Stimulated activated CD4-positive, alpha-beta T cell treated with anti-CD3 and anti-CD28 coated beads, Interleukin-15, amount 100 ng/mL, for 48 hours (primary cell): ENCODE data around the gene FREM3.
"Not testable (repeated sequence)": the region's sequence is repeated elsewhere in the genome, so short reads cannot be mapped to it uniquely, and the experiment has no call there.

Experiments
- DNase-seq, 2 donors: peaks; one replicate each; pipeline ENCODE4 v3.0.0-alpha.2; 2020; ENCODE audit warnings: low read depth in 2 of 2

The FREM3 gene

GRCh38 chr4:143700416-143701352, at the start of gene FREM3:
FREM3 (minus strand) TSS chr4:143700675; CDS start chr4:143700675, 0 bp downstream.
- DNase-seq, result no peak

DNA sequence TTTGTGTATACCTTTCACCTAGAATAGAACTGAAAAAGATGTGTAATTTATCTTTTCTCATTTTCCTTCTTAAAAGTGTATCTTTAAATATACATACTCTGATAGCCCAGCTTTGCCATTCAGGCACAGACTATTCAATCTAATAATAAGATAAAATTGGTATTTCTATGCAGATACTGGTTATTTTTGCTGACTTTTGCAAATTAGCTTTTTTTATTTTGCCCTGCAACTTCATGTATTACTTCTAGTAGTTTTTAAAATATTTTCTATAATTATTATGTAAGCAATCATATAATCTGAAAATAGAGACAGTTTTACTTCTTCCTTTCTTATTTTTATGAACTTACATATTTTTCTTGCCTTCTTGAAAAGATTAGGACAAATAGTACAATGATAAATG, 45.4 kb upstream of the FREM3 start:
- DNase-seq, result no peak

DNA sequence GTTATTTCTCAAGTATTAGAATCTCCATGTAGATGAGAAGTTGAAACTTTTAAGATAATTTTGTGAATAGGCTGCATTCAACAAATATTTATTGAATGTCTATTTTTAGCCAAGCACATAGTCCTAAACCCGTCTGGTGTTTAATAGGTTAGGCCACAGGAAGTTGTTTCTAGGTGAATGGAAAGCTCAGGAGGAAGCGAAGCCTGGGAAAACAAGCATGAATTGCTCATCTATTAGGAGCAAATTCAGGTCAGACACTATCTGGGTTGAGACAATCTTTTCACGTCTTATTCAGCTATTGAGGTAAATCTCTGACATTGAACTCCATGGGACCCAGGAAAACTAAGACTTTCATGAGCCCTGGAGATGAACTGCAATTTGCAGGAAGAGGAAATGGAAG, 43.1 kb upstream of the FREM3 start:
- DNase-seq, result no peak

GRCh38 chr4:143742834-143743233, 42.4 kb upstream of the FREM3 start:
- DNase-seq, result no peak

GRCh38 chr4:143736861-143737260, 36.4 kb upstream of the FREM3 start:
- DNase-seq, result no peak

GRCh38 chr4:143736061-143736460, 35.6 kb upstream of the FREM3 start:
- not testable (repeated sequence) for DNase-seq

DNA sequence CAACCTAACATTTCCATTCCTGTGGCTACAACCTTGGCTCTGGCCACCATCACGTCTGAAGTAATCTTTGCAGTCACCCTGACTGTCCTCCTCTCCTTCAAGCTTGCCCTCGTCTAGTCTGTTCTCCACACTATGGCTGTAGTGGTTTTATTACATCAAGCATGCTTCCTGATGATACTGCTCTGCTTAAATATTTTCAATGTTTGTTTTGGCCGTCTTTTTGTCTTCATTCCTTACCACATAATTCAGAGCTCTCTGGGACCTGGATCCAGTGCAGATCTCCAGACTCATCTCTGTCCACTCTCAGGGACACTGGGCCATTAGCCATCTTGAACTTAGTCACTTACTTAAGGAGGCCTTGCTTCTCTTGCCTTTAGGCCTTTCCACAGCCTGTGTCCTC, 27.7 kb upstream of the FREM3 start:
- no peak for DNase-seq

GRCh38 chr4:143726714-143727113, 26.2 kb upstream of the FREM3 start:
- no peak for DNase-seq

DNA sequence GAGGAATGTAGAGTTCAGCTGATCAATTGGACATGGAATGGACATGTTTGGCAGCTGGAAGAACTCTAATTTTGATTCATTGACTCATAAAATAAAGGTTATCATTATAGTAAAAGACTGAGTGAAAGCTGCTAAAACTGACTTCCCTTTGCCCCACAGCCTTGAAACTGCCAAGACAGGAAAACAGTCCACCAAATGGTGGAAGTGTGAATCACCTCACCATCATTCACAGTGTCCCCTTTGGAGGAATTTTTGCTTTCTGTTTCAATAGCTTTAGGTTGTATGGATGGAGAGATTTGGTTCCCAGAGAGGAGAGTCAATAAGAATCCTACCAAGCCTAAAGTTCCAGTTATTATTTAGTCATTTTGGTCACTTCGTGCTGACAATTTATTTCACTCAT, 20.8 kb upstream of the FREM3 start:
- DNase-seq, result no peak

DNA sequence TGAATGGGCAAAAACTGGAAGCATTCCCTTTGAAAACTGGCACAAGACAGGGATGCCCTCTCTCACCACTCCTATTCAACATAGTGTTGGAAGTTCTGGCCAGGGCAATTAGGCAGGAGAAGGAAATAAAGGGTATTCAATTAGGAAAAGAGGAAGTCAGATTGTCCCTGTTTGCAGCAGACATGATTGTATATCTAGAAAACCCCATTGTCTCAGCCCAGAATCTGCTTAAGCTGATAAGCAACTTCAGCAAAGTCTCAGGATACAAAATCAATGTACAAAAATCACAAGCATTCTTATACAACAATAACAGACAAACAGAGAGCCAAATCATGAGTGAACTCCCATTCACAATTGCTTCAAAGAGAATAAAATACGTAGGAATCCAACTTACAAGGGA, 18.3 kb upstream of the FREM3 start:
- DNase-seq, result not testable (repeated sequence)

DNA sequence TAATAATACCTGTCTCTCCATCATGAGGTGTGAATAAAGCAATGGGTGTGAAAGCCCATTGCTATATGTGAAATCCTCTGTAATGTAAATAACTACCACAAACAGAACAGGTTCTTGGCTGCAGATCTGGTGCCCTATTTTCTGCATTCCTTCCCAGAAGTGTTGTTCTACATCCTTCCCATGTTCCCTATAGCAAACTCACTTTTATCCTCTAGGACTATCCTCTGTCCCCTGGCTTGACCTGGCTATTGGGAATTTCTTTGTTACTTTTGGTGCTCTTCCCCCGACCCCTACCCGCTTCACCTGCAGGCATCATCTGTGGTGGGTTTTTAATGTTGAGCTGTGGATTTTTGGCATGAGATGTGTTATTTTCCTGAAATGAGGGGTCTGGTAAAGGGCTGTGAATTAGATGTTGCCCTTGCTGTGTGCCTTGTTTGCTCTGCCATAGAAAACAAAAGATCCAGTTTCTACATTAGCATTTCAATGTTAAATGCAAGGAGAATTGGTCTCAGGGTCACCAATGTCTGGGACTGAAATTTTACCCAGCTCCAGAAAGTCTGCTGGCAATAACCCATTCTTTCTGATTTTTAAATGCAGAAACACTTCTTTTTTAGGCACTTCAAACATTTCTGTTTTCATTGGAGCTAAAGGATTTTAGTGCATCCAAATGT, 13.6 kb upstream of the FREM3 start:
- no peak for DNase-seq

DNA sequence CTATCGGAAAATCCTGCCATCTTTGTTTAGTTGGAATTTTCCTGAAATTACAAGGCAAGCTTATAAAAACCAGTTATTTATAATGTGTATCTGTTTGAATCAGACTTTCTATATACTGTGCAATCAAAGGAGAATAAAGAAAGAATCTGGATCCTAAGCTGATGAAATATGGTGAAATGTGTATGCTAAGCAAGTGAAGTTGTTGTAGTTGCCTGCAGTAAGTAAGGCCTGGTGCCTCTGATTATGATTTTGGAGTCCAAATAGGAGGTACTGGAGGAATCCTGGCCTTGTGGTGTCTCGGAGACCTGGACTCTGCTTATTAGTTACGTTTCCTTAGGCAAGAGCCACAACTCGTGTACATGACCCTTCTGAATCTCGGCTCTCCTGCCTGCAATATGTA, 13.1 kb upstream of the FREM3 start:
- no peak for DNase-seq

DNA sequence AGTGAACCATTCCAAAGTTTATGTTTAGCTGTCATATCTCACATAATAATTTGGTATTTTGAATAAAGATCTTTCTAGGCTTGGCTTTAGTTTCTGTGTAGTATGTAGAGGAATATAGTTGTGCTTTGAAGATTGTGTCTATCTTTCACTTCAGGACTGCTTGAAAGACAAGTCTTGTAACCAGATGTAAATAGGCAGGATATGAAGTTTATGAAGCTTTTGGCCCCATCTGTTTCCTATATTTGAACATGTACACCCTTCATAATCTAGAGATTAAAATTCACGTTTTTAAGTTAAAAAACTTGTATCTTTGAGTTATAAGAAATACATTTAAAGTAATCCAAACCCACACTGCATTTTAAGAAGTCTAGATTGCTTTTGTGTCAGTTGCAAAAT, 11.7 kb upstream of the FREM3 start:
- DNase-seq, result no peak

GRCh38 chr4:143711543-143712154, 11.2 kb upstream of the FREM3 start:
- DNase-seq, result no peak

DNA sequence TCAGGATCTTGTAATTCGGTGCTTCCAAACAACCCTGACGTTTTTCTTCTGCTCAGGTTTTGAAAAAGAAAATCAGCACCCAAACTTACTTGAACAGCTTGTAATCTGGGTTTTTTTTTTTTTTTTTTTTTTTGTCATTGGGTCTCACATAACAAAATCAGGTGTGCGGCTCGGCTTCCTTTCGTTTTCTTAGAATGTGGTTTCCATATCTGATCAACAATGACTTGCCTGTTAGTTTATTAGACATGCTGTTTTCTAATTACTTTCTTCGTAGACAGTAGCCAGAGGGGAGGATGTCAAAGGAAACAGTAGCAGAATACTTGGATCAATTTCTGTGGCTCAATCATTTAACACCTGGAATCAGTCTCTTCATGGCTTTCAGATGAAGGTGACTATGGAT, 890 bp upstream of the FREM3 start:
- no peak for DNase-seq

GRCh38 chr4:143700046-143700415, 444 bp downstream of the FREM3 start:
- DNase-seq, result no peak

DNA sequence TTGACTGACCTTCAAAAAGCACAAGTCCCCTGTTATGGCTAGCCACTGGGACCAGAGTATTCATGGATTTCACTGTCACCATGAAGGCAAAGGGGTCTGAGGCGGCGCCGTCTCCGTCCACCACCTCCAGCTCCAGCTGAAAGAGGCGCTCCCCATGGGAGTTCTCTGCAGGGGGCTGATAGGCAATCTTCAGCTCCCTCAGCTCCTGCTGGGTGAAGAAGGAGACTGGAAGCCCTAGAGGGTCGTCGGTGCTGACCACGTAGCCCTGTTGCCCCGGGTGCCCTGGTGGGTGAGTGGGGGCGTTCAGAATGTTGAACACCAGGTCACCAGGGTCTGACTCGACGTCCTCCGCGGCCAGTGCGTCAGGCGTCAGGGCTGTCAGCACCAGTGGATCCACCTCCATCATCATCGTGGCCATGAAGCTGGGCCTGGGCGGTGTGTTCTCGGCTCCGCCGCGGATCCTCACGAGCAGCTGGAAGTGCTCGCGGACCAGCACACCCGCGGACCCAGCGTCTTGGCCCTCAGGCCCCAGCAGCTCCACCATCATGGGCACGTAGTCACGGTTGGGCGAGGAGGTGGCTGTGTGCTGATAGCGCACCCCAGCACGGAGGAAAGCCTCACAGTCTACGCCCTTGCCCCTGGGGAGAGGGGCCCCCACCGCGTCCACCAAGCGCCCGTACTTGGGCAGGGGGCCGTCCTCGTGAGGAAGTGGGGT, 987 bp downstream of the FREM3 start:
- DNase-seq, result no peak

- DNase-seq, result no peak
Observed at GRCh38 chr4:143693856-143694255, 6.6 kb downstream of the FREM3 start.

- no peak for DNase-seq
Observed at GRCh38 chr4:143692241-143692640, 8.2 kb downstream of the FREM3 start.

GRCh38 chr4:143679434-143679833, 21.0 kb downstream of the FREM3 start:
- DNase-seq, result no peak

GRCh38 chr4:143673629-143674028, 26.8 kb downstream of the FREM3 start:
- DNase-seq, result not testable (repeated sequence)

DNA sequence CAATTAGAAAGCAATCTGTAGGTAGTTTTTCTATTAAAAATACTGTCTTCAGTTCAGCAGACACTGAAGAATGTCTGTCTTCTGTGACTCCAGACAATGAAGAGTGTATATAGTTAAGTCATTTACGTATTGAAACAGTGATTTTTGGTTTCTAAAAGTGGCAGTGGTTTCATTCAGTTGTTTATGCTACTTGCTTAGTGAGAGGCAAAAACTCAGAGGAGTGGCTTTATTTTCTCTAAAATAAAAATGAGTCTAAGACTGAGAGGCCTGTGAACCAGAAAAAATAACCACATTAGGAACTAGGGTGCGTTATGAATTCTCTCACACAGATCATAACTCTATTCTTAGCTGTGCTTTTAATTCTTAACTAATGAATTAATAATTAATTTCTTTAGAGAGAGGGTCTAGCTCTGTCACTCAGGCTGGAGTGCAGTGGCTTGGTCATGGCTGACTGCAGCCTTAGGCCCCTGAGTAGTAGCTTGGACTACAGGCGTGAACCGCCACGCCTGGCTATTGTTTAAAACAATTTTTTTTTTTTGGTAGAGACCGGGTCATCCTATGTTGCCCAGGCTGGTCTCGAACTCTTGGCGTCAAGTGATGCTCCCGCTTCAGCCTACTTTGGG, 31.4 kb downstream of the FREM3 start:
- no peak for DNase-seq
